GM12875 (cell line): ENCODE results near the gene CHI3L2.

ENCODE experiments used
- H3K4me3 ChIP-seq: one replicate; pipeline ENCODE4 v1.5.1; 2011; ENCODE audit warnings: low read depth, low read length, control low read depth
- CTCF ChIP-seq: IDR thresholded peaks from 2 replicates; pipeline ENCODE4 v1.5.1; 2011; ENCODE audit warnings: low read depth, mild to moderate bottlenecking, control low read depth, inconsistent platforms, low read length, moderate library complexity, borderline replicate concordance; ENCODE audit not compliant: insufficient read depth

The CHI3L2 gene

GRCh38 chr1:111192074-111192473 is 35.4 kb upstream of the CHI3L2 start:
- no peak for TF ChIP-seq CTCF

GRCh38 chr1:111192658-111193519 is 34.6 kb upstream of the CHI3L2 start:
- H3K4me3 ChIP-seq: no peak overlapping the region
- no peak for TF ChIP-seq CTCF

More at GRCh38 chr1:111192074-111192473, 35.4 kb upstream of the CHI3L2 start:
- H3K4me3 ChIP-seq: no peak overlapping the region

- no peak overlapping the region for H3K4me3 ChIP-seq
- no peak for TF ChIP-seq CTCF
Observed at GRCh38 chr1:111193712-111194480, 33.6 kb upstream of the CHI3L2 start.

GRCh38 chr1:111195002-111195684 is 32.4 kb upstream of the CHI3L2 start:
- peak overlapping the region; percentile 1 for H3K4me3 ChIP-seq
- TF ChIP-seq CTCF: no peak

GRCh38 chr1:111196213-111196612 is 31.3 kb upstream of the CHI3L2 start:
- peak overlapping the region; percentile 65 for H3K4me3 ChIP-seq
- TF ChIP-seq CTCF: no peak

- peak overlapping the region; percentile 65 for H3K4me3 ChIP-seq
- peak; percentile 73 for TF ChIP-seq CTCF
Observed at GRCh38 chr1:111197598-111198284, 29.8 kb upstream of the CHI3L2 start.
